ENCODE measurements around the gene NKD2.

- no peak for TF ChIP-seq CTCF (IDR thresholded peaks at IDR 0.05 in 8 of 11, conservative IDR thresholded peaks at IDR 0.05 in 3 of 11)
- no peak for TF ChIP-seq POLR2A (IDR thresholded peaks at IDR 0.05)
- TF ChIP-seq POLR2AphosphoS5 (IDR thresholded peaks at IDR 0.05) = peak in 1 of 3 donors; percentile 47
Measured at GRCh38 chr5:1057485-1058082, 49.0 kb downstream of the NKD2 start.
